Stimulated activated CD8-positive, alpha-beta memory T cell treated with anti-CD3 and anti-CD28 coated beads, Interleukin-4, amount 100 ng/mL, for 4 hours (primary cell): ENCODE results near the gene HES1.

Experiments used
- DNase-seq, 2 donors: peaks; one replicate each; pipeline ENCODE4 v3.0.0-alpha.2; 2020; ENCODE audit warnings: low read depth in 2 of 2, low spot score in 1 of 2

Gene HES1

GRCh38 chr3:194166682-194167479, 30.9 kb downstream of the HES1 start:
- no peak for DNase-seq

GRCh38 chr3:194167480-194168282, 31.7 kb downstream of the HES1 start:
- DNase-seq, result no peak

GRCh38 chr3:194168994-194169393, 33.0 kb downstream of the HES1 start:
- no peak for DNase-seq

GRCh38 chr3:194169595-194169994, 33.6 kb downstream of the HES1 start:
- DNase-seq, result no peak

- no peak for DNase-seq
Measured at GRCh38 chr3:194170793-194171192, 34.8 kb downstream of the HES1 start.

- DNase-seq, result no peak
Measured at GRCh38 chr3:194174406-194174805, 38.5 kb downstream of the HES1 start.

GRCh38 chr3:194174980-194175379, 39.0 kb downstream of the HES1 start:
- DNase-seq, result no peak

- no peak for DNase-seq
Measured at GRCh38 chr3:194176274-194176991, 40.5 kb downstream of the HES1 start.

- DNase-seq, result no peak
Measured at GRCh38 chr3:194177141-194177540, 41.2 kb downstream of the HES1 start.

- DNase-seq, result no peak
Measured at GRCh38 chr3:194178128-194178527, 42.2 kb downstream of the HES1 start.

GRCh38 chr3:194178669-194179068, 42.7 kb downstream of the HES1 start:
- DNase-seq, result no peak

GRCh38 chr3:194180570-194180969, 44.6 kb downstream of the HES1 start:
- no peak for DNase-seq

- no peak for DNase-seq
Measured at GRCh38 chr3:194181612-194182529, 45.9 kb downstream of the HES1 start.

GRCh38 chr3:194183271-194183670, 47.3 kb downstream of the HES1 start:
- DNase-seq, result no peak

- DNase-seq, result no peak
Measured at GRCh38 chr3:194184265-194184751, 48.4 kb downstream of the HES1 start.

- no peak for DNase-seq
Measured at GRCh38 chr3:194184801-194185200, 48.9 kb downstream of the HES1 start.

- DNase-seq, result no peak
Measured at GRCh38 chr3:194185221-194185620, 49.3 kb downstream of the HES1 start.

GRCh38 chr3:194187233-194187944, 51.4 kb downstream of the HES1 start:
- DNase-seq, result no peak
